ENCODE measurements around the gene HDHD3. TPM values are rescaled to one million over a fixed set of nuclear protein-coding genes. Genes with fewer than 3 reads are reported as not detected.
"Not testable (repeated sequence)": the region's sequence is repeated elsewhere in the genome, so short reads cannot be mapped to it uniquely, and the experiment has no call there.

HDHD3 gene, protein sequence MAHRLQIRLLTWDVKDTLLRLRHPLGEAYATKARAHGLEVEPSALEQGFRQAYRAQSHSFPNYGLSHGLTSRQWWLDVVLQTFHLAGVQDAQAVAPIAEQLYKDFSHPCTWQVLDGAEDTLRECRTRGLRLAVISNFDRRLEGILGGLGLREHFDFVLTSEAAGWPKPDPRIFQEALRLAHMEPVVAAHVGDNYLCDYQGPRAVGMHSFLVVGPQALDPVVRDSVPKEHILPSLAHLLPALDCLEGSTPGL
- polyA plus RNA-seq (2013, experiment 1 of 2; ENCODE audit: insufficient read length): 4.7 TPM
- 4.1 TPM for polyA plus RNA-seq (2013, experiment 2 of 2; ENCODE audit: insufficient read length)

DNA sequence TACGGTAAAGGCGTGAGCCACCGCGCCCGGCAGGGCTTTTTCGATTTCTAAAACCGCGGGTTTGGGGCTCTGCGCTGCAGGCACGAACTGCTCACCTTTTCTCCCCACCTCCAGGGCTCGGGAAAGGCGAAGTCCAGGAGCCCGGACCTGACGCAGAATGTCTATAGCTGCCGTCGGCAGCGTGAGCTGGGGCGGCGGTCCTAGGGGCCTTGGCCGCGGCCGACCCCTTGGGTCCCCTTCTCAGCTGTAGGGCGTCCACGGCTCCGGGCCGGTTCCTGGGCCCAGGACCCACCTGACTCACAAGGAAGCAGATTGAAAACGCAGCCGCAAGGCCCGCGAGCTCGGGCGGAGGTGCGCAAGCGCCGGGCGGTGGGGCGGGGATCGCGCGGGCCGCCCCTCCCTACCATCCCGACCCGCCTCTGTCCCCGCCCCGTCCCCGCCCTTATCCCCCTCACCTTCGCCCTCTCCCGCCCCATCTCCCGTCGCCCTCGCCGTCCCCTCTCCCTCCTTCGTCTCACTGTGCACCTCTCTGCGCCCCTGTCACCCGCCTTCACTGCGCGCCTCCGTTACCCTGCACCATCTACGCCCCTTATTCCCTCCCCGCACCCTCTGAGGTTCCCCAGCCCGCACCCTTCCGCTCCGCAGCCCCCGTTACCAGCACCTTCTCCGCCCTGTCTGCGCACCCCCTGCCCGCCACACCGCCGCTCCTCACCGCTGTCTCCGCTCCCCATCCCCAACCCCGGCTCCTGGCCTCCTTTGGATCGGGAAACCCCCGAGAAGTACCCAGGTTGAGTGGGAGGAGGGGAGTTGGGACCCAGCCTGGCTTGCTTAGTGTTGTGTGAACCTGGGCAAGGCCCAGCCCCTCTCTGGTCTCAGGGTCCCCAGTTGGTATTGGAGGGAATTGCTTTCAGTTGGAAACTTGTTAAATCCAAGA lies at the start of gene HDHD3:
TSS of gene HDHD3 (minus strand) at position 353 of the 934 bp plus-strand sequence. CDS start 2,632 bp downstream, outside the sequence.
- peak; percentile 67 for DNase-seq

DNA sequence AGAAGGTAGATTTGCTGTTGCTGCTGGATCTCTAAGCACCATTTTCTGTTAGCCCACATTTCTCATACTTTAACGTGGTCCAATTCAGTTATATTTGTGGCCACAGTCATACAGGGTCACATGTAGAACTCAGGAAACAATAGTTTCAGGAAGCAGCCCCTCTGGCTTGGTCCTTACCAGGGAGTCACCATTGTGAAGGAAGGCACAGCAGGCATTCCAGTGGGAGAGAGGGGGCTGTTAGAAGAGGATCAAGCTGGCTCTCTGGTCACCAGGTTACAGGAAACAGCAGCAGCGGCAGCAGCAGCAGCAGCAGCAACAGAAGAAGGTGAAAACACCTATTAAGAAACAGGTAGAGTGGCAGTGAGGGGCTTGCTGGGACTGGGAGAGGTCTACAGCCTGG lies 48.3 kb upstream of the HDHD3 start:
- no peak for DNase-seq

DNA sequence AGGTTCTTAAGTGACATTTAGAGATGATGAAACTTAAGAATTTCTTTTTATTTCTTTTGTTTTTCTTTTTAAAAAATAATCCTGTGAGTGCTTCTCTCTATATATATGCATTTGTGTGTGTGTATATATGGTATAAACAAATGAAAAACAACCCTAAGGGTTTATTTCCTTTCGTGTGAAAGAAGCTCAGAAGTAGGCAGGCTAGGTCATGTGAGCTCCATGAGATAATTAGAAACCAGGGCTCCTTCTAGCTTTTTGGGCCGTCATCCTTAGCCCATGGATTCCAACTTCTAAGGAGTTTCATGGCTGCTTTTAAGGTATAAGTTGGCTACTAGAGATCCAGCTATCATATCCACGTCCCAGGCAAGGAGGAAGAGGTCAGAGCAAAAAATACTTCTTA lies 44.9 kb upstream of the HDHD3 start:
- no peak for DNase-seq

DNA sequence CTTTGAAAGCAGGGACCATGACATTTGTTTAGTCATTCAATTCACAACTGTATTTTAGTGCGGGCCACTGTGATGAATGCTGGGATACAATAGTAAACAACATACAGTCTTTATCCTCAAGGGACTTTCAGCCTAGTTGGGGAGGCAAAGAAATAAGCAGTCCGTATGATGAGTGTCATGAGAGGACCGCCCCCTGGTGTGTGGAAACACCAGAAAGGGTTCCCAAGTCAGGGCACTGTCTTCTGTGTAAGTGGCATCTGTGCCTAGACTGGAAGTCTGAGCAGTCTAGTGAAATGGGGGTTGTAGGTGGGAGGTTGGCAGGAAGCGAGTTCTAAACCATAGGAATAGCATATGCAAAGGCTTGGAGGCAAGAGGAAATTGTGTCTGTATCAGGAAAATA lies 40.6 kb upstream of the HDHD3 start:
- no peak for DNase-seq

DNA sequence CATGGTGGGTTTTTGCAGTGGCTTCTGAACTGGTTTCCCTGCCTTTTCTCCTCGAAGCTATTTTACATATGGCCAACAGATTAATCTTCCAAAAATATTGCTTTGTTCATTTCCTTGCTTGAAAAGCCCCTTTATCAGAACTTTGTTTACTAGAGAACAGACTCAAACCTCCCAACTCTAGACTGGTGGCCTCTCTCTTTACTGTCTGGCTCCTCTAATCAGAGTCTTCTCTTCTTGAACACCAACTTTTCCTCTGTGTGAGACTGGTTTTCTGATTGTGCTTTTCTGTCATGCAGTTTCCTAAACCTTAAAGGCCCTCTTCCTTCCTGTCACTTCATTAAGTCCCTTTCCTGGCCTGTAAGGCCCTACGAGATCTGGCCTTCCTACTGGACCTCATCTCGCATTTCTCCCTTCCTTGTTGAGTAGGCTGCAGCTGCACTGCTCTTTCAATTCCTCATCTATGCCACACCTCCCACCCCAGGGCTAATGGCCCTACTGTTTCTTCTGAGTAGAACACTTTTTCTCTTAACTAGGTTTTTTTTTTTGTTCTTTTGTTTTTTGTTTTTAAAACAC lies 39.4 kb upstream of the HDHD3 start:
- DNase-seq: no peak

DNA sequence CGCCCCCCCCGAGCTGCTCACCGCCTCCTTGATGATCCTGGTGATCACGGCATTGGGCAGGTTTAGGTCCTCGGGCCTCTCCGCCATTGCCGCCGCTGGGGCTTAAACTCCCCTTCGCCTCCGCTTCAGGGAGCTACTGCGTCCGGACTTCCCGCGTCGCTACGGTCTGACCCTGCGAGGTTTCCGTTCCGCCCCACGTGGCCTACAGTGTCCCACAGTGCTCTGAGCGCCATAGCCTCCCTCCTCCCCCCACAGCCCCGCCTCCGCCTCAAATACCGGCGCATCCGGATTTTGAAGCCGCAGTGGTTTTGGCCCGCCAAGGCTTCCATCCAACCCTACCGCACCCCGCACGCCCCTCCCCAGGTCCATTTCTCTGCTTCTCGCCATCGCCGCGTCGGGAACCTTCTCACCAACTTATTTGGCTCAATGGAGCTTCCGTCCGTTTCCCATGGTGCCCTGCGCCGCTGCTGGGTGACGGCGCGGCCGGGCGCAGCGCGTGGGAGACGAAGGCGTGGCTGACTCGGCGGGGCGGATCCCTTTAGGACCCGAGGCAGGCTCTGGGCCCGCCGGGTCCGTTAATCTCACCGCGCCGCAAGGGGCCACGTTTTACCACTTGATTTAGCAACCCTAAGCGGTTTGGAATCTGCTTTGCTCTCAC lies 33.5 kb upstream of the HDHD3 start, which contains the start of the genes C9orf43 and POLE3:
TSS of gene C9orf43 (plus strand) at position 541 of the 658 bp plus-strand sequence. CDS start 2,747 bp downstream, outside the sequence.
TSS of gene POLE3 (minus strand) at position 469 of the 658 bp plus-strand sequence. CDS start at position 87, 382 bp downstream.
- DNase-seq: peak; percentile 96

DNA sequence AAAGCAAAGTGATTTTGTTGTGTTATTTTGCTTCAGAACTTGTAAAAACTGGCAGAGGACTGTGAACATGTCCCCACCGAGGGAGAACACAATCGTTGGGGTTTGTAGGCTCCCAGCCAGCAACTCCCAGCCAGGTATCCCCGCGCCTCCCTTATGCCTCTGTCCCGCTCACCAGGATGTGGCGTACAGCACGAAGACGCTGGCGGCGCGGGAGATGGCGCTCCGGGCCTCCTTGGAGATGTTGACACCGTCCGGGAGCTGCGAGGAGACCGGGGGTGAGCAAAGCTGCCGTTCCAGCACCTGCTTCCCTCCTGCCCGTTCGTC lies 33.1 kb upstream of the HDHD3 start:
- DNase-seq: no peak

DNA sequence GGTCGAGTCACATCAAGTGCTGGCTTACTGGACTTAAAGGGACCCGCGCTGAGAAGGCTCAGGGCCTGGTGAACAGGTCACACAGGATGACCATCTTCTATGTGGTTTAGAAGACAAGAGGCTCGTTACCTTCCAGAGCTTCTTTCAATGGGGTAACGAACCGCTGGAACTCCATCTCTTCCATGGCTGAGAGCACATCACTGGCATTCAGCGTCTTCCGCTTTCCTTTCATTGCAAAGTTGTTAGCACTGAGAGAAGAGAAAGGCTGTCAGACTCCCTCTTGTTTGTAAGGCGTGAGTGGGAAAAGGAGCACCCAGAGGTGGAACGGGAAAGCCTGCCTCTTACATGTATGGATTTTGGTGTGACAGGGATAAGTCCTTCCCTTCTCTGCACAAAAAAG lies 32.7 kb upstream of the HDHD3 start:
- DNase-seq: no peak

DNA sequence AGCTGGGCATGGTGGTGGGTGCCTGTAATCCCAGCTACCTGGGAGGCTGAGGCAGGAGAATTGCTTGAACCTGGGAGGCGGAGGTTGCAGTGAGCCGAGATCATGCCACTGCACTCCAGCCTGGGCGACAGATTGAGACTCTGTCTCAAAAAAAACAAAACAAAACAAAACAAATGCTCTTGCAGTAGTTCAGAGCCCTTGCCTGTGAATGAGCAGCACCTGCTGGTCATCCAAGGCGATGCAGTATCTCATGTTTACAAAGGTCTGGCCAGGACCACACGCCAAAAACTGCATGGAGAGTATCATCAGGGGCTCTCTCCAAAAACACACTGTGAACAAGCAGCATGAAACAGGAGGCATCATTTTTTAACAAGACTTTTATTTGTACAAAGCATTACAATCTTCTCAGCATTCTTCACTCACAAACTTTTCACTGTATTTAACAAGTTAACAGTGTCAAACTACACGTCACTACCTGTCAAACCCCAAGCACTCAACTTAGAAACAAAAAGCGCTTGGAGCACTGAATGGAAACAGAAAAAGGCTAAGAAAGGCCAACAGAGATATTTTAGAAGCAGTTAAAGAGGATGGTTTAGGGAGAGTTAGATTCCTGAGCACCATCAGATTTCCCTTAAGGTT lies 30.2 kb upstream of the HDHD3 start:
- DNase-seq: peak; percentile 63

DNA sequence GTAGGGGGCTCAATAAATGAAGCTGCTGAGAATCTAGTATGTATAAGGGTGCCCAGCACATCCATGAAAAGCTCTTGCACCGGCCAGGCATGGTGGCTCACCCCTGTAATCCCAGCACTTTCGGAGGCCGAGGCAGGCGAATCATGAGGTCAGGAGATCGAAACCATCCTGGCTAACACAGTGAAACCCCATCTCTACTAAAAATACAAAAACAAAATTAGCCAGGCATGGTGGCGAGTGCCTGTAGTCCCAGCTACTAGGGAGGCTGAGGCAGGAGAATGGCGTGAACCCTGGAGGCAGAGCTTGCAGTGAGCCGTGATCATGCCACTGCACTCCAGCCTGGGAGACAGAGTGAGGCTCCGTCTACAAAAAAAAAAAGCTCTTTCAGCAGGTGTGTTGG lies 29.6 kb upstream of the HDHD3 start:
- not testable (repeated sequence) for DNase-seq

DNA sequence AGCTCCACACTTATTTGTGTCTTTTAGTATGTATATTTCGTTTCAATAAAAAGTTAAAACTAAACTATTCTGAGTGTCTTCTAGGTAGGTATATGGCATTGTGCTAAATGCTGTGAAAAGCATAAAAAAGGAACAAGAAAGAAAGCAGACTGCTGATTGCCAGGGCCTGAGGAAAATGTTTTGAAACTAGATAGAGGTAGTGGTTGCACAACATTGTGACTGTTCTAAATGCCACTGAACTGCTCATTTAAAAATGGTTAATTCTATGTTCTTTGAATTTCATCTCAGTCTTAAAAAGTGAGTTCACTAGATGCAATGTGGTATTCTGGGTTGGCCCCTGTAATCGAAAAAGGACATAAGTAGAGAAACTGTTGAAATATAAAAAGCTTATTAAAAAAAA lies 26.9 kb upstream of the HDHD3 start:
- no peak for DNase-seq

DNA sequence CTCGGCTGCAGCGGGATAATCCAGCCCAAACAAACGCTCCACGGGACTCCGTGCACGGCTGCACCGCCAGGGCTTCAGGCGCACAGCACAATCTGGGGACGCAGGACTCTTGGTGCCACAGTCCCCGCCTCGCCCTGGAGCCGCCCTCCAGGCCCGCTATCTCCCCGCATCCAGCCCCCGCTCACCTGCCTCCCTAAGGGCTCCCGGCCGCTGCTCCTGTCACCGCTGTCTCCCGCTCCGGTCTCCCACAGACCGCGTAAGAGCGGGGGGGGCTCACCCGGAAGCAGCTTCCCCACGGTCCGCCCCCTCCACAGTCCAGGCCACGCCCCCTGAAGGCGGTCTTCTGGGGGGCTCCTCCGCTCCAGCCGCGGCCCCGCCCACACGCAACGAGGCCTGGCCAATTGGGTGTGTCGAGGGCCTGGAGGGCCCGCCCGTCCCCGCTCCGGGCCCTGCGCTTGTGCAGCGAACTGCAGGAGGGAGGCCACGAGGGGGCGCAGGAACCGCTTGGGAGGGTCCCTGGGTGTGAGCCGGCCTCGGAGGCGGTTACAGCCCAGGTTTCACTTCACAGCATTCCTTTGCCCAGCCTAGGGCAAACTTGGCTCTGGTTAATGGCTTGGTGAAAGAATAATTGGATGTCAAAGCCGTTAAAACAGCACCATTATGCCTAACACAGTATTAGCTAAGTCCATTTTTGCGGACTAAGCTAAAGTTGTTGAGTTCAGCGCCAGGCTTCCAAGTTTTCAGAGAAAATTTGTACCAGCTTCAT lies 24.4 kb upstream of the HDHD3 start, which contains the start of gene ALAD:
TSS of gene ALAD (minus strand) at position 258 of the 766 bp plus-strand sequence. CDS start 7,725 bp downstream, outside the sequence.
- peak; percentile 99 for DNase-seq

DNA sequence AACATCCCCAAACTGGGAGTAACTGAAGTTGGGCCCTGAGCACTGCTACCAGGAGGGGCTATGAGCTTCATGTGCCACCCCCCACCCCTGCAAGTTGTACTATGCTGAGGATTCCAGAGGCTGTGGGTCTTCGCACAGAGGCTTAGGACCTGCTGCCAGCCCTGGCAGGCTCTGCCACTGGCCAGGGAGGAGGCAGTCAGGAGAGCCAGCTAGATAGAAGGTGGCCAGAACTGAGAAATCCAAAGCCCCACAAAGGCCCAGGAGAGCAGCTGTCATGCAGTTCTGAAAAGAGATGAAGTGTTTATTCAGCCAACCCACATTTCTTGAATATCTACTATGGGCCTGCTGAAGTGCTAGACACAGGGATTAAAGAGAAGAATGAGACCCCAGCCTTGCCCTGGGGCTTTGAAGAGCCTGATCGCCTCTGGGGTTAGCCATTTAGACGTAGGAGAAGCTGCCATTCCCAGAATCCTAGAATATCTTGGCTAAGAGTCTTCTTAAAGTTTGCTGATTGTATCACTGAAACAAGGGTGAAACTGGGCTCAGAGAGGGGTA lies 22.9 kb upstream of the HDHD3 start:
- no peak for DNase-seq

DNA sequence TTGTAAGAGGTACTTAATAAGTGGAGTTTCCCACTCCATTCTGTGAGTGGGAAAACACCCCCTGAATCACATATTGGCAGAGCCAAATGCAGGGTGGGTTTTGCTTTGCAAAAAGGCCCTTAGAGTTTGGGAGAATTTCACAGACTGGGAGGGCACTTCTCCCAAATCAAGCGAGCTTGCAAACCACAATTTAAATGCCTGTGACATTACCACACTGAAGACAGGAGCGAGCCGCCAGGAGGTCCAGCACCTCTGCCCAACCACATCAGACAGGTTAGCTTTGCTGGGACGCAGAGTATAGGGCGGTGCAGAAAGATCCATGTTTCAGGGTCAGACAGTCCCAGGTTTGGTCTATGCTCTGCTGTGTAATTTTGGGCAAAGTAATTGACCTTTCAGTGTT lies 22.0 kb upstream of the HDHD3 start:
- no peak for DNase-seq

DNA sequence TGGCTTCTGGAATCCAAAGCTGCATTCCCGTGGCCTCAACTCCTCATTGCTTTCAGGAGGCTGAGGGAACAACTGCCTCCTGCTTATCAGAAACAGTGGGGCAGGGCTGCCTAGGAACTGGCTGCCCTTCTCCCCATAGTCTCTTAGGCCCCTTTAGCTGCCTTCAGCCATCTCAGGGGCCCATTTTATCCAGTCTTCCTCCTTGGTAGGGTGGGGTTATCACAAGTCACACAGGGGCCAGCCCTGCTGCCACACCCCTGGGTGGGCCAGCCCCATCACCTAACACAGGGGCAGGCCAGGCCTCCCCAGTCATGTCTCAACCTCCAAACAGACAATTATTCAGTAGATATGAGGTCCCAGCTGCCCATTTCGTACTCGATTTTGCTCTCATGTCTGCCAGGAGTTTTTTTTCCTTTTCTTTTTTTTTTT lies 20.4 kb upstream of the HDHD3 start:
- DNase-seq: no peak

DNA sequence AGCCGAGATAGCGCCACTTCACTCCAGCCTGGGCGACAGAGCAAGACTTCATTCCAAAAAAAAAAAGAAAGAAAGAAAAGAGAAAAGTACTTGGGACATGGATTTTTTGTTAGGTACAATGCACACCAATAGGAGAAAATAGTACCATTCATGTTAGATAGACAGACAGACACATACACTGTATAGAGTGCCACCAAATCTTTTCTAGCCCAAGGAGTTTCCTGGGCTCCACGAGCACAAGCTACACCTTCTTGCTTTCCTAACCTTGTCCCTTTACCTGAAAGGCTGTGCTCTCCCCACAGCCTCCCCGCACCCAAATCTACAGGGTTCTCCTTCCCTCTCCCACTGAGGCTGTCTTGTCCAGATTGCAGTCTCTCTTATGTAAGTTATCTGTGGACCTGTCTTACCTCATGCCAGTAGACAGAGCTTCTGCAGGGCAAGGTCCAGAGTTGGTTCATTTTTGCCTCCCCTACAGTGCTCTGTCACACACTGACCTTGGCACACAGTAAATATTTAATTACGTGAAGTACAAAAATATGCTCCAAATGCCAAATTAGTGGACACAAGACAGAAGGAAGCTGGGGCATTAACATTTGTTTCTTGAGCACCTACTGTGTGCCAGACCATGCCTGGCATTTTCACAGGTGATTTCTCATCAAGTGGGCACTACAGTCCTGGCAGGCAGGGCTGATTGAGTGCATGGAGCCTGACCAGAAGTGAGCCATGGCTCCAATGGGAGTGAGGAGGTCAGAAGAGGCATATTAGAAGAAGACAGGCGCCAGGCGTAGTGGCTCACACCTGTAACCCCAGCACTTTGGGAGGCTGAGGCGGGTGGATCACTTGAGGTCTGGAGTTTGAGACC lies 18.4 kb upstream of the HDHD3 start:
- DNase-seq: no peak

DNA sequence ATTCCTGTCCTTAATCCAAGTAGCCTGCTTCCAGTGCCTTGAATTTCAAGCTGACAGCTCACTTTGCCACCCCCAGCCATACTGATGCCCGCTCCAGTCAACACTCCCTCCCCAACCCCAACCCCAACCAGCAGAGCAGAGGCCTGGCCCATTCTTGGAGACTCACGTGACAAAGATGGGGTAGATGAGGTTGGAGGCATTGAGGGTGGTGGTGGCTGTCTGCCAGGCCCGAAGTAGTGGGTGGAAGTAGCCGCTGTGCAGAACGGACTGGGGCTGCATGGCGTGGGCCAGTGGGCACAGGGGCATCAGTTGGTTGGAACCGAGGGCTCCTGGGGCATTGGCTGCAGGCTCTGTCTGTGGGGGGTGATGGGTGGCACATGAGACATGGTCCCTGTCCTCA lies 16.5 kb upstream of the HDHD3 start:
- DNase-seq: no peak

DNA sequence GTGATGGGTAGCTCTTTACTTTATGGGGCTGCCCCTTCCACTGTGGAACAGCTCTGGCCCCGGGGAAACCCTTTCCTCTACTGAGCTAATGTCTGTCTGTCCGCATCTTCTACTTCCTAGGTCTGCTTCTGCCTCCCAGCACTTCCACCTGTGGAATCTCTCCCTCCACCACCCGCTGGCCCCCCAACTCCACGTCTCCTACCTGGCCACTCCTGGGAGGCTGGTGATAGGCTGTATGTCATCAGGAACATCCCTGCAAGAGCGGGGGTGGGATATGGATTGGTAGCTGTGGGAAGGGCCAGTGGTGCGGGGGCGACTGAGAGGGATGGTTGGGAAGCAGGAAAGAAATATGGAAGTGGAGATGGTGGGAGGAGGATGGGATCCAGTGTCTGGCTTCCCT lies 15.1 kb upstream of the HDHD3 start:
- no peak for DNase-seq

DNA sequence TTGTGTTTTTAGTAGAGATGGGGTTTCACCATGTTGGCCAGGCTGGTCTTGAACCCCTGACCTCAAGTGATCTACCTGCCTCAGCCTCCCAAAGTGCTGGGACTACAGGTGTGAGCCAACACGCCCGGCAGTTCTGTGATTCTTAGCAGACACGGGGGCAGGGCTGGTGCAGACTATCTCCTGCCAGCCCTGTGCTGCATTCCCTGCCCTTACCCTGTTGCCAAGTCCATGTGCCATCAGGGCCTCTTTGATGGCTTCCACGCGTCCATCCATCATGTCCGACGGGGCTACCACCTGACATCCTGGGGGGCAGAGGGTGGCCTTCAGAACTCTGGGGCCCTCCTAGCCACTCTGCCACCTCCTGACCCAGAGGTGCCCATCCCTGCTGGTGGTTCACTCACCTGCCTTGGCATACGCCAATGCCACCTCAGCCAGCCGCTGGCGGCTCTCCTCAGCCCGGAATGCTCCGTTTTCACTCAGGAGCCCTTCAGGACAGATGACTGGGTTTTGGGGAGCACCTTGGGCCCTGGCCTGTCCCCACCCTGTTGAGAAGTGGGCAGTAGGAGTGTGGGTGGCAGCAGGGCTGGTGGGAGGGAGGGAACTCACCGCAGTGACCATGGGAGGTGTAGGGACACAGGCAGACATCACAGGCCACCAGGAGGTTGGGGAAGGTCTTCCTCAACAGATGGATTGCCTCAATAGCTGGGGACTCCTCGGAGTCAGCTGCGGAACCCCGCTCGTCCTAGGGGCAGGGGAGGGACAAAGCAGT lies 13.6 kb upstream of the HDHD3 start:
- DNase-seq: no peak
